Activated CD4-positive, alpha-beta T cell treated with anti-CD3 and anti-CD28 coated beads for 1 hour (primary cell): ENCODE results near the gene PPIC.
"Not testable (repeated sequence)": the region's sequence is repeated elsewhere in the genome, so short reads cannot be mapped to it uniquely, and the experiment has no call there.

ENCODE experiments used
- DNase-seq: peaks from one replicate; pipeline ENCODE4 v3.0.0-alpha.2; 2020

The PPIC gene

GRCh38 chr5:123007182-123007581 lies 29.3 kb downstream of the PPIC start:
- DNase-seq = no peak

- no peak for DNase-seq
Observed at GRCh38 chr5:123001808-123002207, 34.7 kb downstream of the PPIC start.

- DNase-seq = no peak
Observed at GRCh38 chr5:123000731-123001130, 35.8 kb downstream of the PPIC start.

- no peak for DNase-seq
Observed at GRCh38 chr5:122999947-123000563, 36.5 kb downstream of the PPIC start.

GRCh38 chr5:122997294-122997693 lies 39.2 kb downstream of the PPIC start:
- DNase-seq = no peak

- no peak for DNase-seq
Observed at GRCh38 chr5:122996091-122996490, 40.4 kb downstream of the PPIC start.

GRCh38 chr5:122985954-122986721 lies 50.4 kb downstream of the PPIC start:
- no peak for DNase-seq

- no peak for DNase-seq
Observed at GRCh38 chr5:122985006-122985700, 51.4 kb downstream of the PPIC start.

GRCh38 chr5:122984425-122984824 lies 52.1 kb downstream of the PPIC start:
- no peak for DNase-seq

- no peak for DNase-seq
Observed at GRCh38 chr5:122982376-122982775, 54.1 kb downstream of the PPIC start.

GRCh38 chr5:122981846-122982245 lies 54.7 kb downstream of the PPIC start:
- DNase-seq = no peak

GRCh38 chr5:122978644-122979297 lies 57.8 kb downstream of the PPIC start:
- DNase-seq = no peak

GRCh38 chr5:122978068-122978467 lies 58.5 kb downstream of the PPIC start:
- DNase-seq = no peak

GRCh38 chr5:122977319-122977718 lies 59.2 kb downstream of the PPIC start:
- DNase-seq = no peak

- not testable (repeated sequence) for DNase-seq
Observed at GRCh38 chr5:122974251-122974650, 62.3 kb downstream of the PPIC start.

GRCh38 chr5:122973759-122974158 lies 62.8 kb downstream of the PPIC start:
- not testable (repeated sequence) for DNase-seq
